ENCODE results near the gene P2RX5.

- no peak for TF ChIP-seq YY1 (tag by site-specific recombination; IDR thresholded peaks at IDR 0.05)
- no peak for TF ChIP-seq ZNF677 (tag by site-specific recombination; IDR thresholded peaks at IDR 0.05)
- no peak for TF ChIP-seq CTCF (tag by site-specific recombination; IDR thresholded peaks at IDR 0.05)
These were observed 14.4 kb downstream of the P2RX5 start for GRCh38 chr17:3681565-3681964.

All from HEK293 (cell line).